ENCODE measurements around the gene GREM2.

- no peak for TF ChIP-seq POLR2AphosphoS5 (IDR thresholded peaks at IDR 0.05; ENCODE audit: borderline replicate concordance, low read depth, low read length)
- no peak for TF ChIP-seq EZH2 (IDR thresholded peaks at IDR 0.05)
- TF ChIP-seq FOXP2 (optimal IDR thresholded peaks at IDR 0.05; ENCODE audit: control extremely low read depth, extremely low read length, insufficient read depth): no peak
These were observed 72.1 kb downstream of the GREM2 start for GRCh38 chr1:240539769-240540414.

Measured in SK-N-MC (cell line).